ENCODE measurements around the gene CEBPZOS.

DNA sequence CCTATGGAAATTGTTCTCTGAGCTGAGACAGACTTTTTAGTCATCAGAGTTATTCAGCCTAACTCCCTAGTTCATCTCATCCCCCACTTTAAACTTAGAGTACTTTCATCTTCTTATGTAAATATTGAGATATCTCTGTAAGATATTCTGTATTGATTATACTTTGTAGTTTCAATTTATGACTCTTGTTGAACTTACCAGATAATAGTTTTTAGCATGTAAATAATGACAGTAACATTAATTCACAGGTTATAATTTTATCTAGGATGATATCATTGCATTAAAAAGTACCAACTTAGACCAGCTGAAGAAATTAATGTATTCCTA lies 24.7 kb upstream of the CEBPZOS start:
- TF ChIP-seq, protein P1, sequence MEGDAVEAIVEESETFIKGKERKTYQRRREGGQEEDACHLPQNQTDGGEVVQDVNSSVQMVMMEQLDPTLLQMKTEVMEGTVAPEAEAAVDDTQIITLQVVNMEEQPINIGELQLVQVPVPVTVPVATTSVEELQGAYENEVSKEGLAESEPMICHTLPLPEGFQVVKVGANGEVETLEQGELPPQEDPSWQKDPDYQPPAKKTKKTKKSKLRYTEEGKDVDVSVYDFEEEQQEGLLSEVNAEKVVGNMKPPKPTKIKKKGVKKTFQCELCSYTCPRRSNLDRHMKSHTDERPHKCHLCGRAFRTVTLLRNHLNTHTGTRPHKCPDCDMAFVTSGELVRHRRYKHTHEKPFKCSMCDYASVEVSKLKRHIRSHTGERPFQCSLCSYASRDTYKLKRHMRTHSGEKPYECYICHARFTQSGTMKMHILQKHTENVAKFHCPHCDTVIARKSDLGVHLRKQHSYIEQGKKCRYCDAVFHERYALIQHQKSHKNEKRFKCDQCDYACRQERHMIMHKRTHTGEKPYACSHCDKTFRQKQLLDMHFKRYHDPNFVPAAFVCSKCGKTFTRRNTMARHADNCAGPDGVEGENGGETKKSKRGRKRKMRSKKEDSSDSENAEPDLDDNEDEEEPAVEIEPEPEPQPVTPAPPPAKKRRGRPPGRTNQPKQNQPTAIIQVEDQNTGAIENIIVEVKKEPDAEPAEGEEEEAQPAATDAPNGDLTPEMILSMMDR (IDR thresholded peaks at IDR 0.05) = no peak
- TF ChIP-seq EP300 (IDR thresholded peaks at IDR 0.05) (no peak), POLR2A (IDR thresholded peaks at IDR 0.05) (no peak), POLR2AphosphoS5 (IDR thresholded peaks at IDR 0.05) (no peak)

Measured in sigmoid colon (tissue), 4 donors.